Measurements from ENCODE around the gene ZSWIM4. TPM values are rescaled to one million over a fixed set of nuclear protein-coding genes. Genes with fewer than 3 reads are reported as not detected.

The ZSWIM4 gene
- total and polyA plus RNA-seq, 2 of the 13 experiments (the other 11 are each of a cell fraction or from before 2014, with no cell fraction given), result 0.33 to 0.86 TPM

GRCh38 chr19:13833330-13834243 lies 38.3 kb downstream of the ZSWIM4 start (continued):
- TF ChIP-seq ZSCAN31 (CRISPR knock-in tag; IDR thresholded peaks at IDR 0.05; ENCODE audit: low read depth) (no peak), NFKB2 (CRISPR knock-in tag; IDR thresholded peaks at IDR 0.05; ENCODE audit: borderline replicate concordance) (peak; percentile 47; the same call in 1 of the 2 replicates), FOSL1 (CRISPR knock-in tag; IDR thresholded peaks at IDR 0.05; ENCODE audit: borderline replicate concordance) (no peak), HIVEP1 (CRISPR knock-in tag; IDR thresholded peaks at IDR 0.05) (no peak; the same call in 1 of the 2 replicates), ZNF784 (CRISPR knock-in tag; IDR thresholded peaks at IDR 0.05; ENCODE audit: borderline replicate concordance) (0 out of 2 replicates have a peak, but pooled peaks have one; percentile 57), PTBP1 (IDR thresholded peaks at IDR 0.05; ENCODE audit: low read depth, low read length, poor library complexity, severe bottlenecking) (no peak), CC2D1A (CRISPR knock-in tag; IDR thresholded peaks at IDR 0.05) (no peak), IKZF5 (CRISPR knock-in tag; IDR thresholded peaks at IDR 0.05) (0 out of 2 replicates have a peak, but pooled peaks have one; percentile 30), ZFYVE20 (CRISPR knock-in tag; IDR thresholded peaks at IDR 0.05; ENCODE audit: borderline replicate concordance, low read depth) (no peak), E2F5 (CRISPR knock-in tag; conservative IDR thresholded peaks at IDR 0.05) (0 out of 2 replicates have a peak, but pooled peaks have one; percentile 12), ELF1 (CRISPR knock-in tag; IDR thresholded peaks at IDR 0.05) (peak; percentile 39; the same call in 1 of the 2 replicates), DMAP1 (CRISPR knock-in tag; IDR thresholded peaks at IDR 0.05) (peak; percentile 48; the same call in 1 of the 2 replicates), ZNF639 (CRISPR knock-in tag; conservative IDR thresholded peaks at IDR 0.05) (no peak)
- TF ChIP-seq, protein P1, sequence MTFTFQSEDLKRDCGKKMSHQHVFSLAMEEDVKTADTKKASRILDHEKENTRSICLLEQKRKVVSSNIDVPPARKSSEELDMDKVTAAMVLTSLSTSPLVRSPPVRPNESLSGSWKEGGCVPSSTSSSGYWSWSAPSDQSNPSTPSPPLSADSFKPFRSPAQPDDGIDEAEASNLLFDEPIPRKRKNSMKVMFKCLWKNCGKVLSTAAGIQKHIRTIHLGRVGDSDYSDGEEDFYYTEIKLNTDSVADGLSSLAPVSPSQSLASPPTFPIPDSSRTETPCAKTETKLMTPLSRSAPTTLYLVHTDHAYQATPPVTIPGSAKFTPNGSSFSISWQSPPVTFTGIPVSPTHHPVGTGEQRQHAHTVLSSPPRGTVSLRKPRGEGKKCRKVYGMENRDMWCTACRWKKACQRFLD (CRISPR knock-in tag; IDR thresholded peaks at IDR 0.05; ENCODE audit: borderline replicate concordance), result peak; percentile 52; the same call in 1 of the 2 replicates
- TF ChIP-seq, protein P2, sequence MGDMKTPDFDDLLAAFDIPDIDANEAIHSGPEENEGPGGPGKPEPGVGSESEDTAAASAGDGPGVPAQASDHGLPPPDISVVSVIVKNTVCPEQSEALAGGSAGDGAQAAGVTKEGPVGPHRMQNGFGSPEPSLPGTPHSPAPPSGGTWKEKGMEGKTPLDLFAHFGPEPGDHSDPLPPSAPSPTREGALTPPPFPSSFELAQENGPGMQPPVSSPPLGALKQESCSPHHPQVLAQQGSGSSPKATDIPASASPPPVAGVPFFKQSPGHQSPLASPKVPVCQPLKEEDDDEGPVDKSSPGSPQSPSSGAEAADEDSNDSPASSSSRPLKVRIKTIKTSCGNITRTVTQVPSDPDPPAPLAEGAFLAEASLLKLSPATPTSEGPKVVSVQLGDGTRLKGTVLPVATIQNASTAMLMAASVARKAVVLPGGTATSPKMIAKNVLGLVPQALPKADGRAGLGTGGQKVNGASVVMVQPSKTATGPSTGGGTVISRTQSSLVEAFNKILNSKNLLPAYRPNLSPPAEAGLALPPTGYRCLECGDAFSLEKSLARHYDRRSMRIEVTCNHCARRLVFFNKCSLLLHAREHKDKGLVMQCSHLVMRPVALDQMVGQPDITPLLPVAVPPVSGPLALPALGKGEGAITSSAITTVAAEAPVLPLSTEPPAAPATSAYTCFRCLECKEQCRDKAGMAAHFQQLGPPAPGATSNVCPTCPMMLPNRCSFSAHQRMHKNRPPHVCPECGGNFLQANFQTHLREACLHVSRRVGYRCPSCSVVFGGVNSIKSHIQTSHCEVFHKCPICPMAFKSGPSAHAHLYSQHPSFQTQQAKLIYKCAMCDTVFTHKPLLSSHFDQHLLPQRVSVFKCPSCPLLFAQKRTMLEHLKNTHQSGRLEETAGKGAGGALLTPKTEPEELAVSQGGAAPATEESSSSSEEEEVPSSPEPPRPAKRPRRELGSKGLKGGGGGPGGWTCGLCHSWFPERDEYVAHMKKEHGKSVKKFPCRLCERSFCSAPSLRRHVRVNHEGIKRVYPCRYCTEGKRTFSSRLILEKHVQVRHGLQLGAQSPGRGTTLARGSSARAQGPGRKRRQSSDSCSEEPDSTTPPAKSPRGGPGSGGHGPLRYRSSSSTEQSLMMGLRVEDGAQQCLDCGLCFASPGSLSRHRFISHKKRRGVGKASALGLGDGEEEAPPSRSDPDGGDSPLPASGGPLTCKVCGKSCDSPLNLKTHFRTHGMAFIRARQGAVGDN (CRISPR knock-in tag; IDR thresholded peaks at IDR 0.05), result peak; percentile 67
